Measurements from ENCODE around the gene KRTAP2-1.
A peak's percentile ranks its signal among the peaks of the same experiment; 100 is the strongest.
"Not testable (repeated sequence)": the region's sequence is repeated elsewhere in the genome, so short reads cannot be mapped to it uniquely, and the experiment has no call there.

Gene KRTAP2-1

GRCh38 chr17:41055130-41055529, 8.0 kb upstream of the KRTAP2-1 start, which contains the start of gene KRTAP2-2:
TSS of gene KRTAP2-2 (minus strand) at chr17:41055230. CDS start at chr17:41055211, 19 bp downstream.
- DNase-seq: not testable (repeated sequence)

- DNase-seq: not testable (repeated sequence)
These were observed 7.4 kb upstream of the KRTAP2-1 start for GRCh38 chr17:41054556-41054955.

GRCh38 chr17:41054025-41054424, 6.9 kb upstream of the KRTAP2-1 start:
- DNase-seq: no peak

- DNase-seq: no peak
These were observed 5.5 kb upstream of the KRTAP2-1 start for GRCh38 chr17:41052566-41052965.

- DNase-seq: no peak
These were observed 2.0 kb upstream of the KRTAP2-1 start for GRCh38 chr17:41049110-41049509.

GRCh38 chr17:41048441-41048840, 1.3 kb upstream of the KRTAP2-1 start:
- no peak for DNase-seq

GRCh38 chr17:41042953-41043352, 4.2 kb downstream of the KRTAP2-1 start:
- no peak for DNase-seq

GRCh38 chr17:41040783-41041571, 6.1 kb downstream of the KRTAP2-1 start, which contains the start of gene KRTAP1-1:
TSS of gene KRTAP1-1 (minus strand) at chr17:41041450. CDS start at chr17:41041397, 53 bp downstream.
- DNase-seq: peak; percentile 47

- DNase-seq: no peak
These were observed 9.2 kb downstream of the KRTAP2-1 start for GRCh38 chr17:41037853-41038350.

GRCh38 chr17:41034346-41034935, 12.7 kb downstream of the KRTAP2-1 start, which contains the start of gene KRTAP1-3:
TSS of gene KRTAP1-3 (minus strand) at chr17:41034874. CDS start at chr17:41034821, 53 bp downstream.
- not testable (repeated sequence) for DNase-seq

GRCh38 chr17:41029633-41030245, 17.4 kb downstream of the KRTAP2-1 start, which contains the start of gene KRTAP1-4:
TSS of gene KRTAP1-4 (minus strand) at chr17:41030195. CDS start at chr17:41030078, 117 bp downstream.
- no peak for DNase-seq

- DNase-seq: peak; percentile 23
These were observed 20.2 kb downstream of the KRTAP2-1 start, which contains the start of gene KRTAP1-5 for GRCh38 chr17:41026715-41027471. TSS of gene KRTAP1-5 (minus strand) at chr17:41027208. CDS start at chr17:41027155, 53 bp downstream.

GRCh38 chr17:41024697-41025096, 22.4 kb downstream of the KRTAP2-1 start:
- no peak for DNase-seq

- DNase-seq: no peak
These were observed 26.8 kb downstream of the KRTAP2-1 start for GRCh38 chr17:41020336-41020735.

GRCh38 chr17:41019415-41019814, 27.7 kb downstream of the KRTAP2-1 start:
- no peak for DNase-seq

- no peak for DNase-seq
These were observed 28.6 kb downstream of the KRTAP2-1 start for GRCh38 chr17:41018541-41018940.

- no peak for DNase-seq
These were observed 30.4 kb downstream of the KRTAP2-1 start for GRCh38 chr17:41016578-41017215.

GRCh38 chr17:41015454-41015853, 31.7 kb downstream of the KRTAP2-1 start:
- DNase-seq: no peak

GRCh38 chr17:41013606-41014005, 33.5 kb downstream of the KRTAP2-1 start:
- DNase-seq: no peak

GRCh38 chr17:41013181-41013580, 33.9 kb downstream of the KRTAP2-1 start:
- no peak for DNase-seq

GRCh38 chr17:41012326-41013120, 34.6 kb downstream of the KRTAP2-1 start:
- no peak for DNase-seq
